HEK293T (cell line): ENCODE results near the gene TM4SF1.

Experiments used
- CTCF ChIA-PET: fragments of 350-600 bp; formaldehyde crosslinking; extraction: SDS; loops from one replicate; lab custom pipeline; 2021; ENCODE audit warnings: antibody characterized with exemption, inconsistent platforms; lab: Yijun Ruan, JAX
- POLR2A ChIA-PET: fragments of 350-600 bp; formaldehyde crosslinking; extraction: SDS; loops from one replicate; lab custom pipeline; 2020; ENCODE audit warnings: antibody characterized with exemption, inconsistent platforms; lab: Yijun Ruan, JAX
- DNase-seq: peaks from one replicate; pipeline ENCODE4 v3.0.0; 2012; ENCODE audit warnings: mixed read lengths; ENCODE audit errors: extremely low spot score
- ARNT ChIP-seq: fragments of 450-650 bp; IDR thresholded peaks from 2 replicates; pipeline ENCODE4 v1.6.1; 2017; ENCODE audit warnings: mild to moderate bottlenecking
- BHLHE40 ChIP-seq: fragments of 450-650 bp; IDR thresholded peaks from 2 replicates; pipeline ENCODE4 v1.6.1; 2016; ENCODE audit warnings: mild to moderate bottlenecking, moderate library complexity, borderline replicate concordance
- CTBP1 ChIP-seq: fragments of 450-650 bp; IDR thresholded peaks from 2 replicates; pipeline ENCODE4 v1.6.1; 2016; ENCODE audit warnings: borderline replicate concordance
- ELF4 ChIP-seq: fragments of 450-650 bp; IDR thresholded peaks from 2 replicates; pipeline ENCODE4 v1.6.1; 2017; ENCODE audit warnings: antibody characterized with exemption
- FOXA1 ChIP-seq: fragments of 450-650 bp; IDR thresholded peaks from 2 replicates; pipeline ENCODE4 v1.6.1; 2016; ENCODE audit warnings: mild to moderate bottlenecking
- FOXK2 ChIP-seq: fragments of 450-650 bp; IDR thresholded peaks from 2 replicates; pipeline ENCODE4 v1.6.1; 2016; ENCODE audit warnings: mild to moderate bottlenecking
- FOXM1 ChIP-seq: fragments of 450-650 bp; IDR thresholded peaks from 2 replicates; pipeline ENCODE4 v1.6.1; 2017; ENCODE audit warnings: mild to moderate bottlenecking, borderline replicate concordance
- HDGF ChIP-seq: fragments of 450-650 bp; IDR thresholded peaks from 2 replicates; pipeline ENCODE4 v1.6.1; 2017; ENCODE audit warnings: antibody characterized with exemption, borderline replicate concordance
- L3MBTL2 ChIP-seq: fragments of 450-650 bp; conservative IDR thresholded peaks from 2 replicates; pipeline ENCODE4 v1.6.1; 2016; ENCODE audit warnings: mild to moderate bottlenecking
- LEF1 ChIP-seq: fragments of 450-650 bp; IDR thresholded peaks from 2 replicates; pipeline ENCODE4 v1.6.1; 2017; ENCODE audit warnings: mild to moderate bottlenecking, borderline replicate concordance
- NFRKB ChIP-seq: fragments of 450-650 bp; IDR thresholded peaks from 2 replicates; pipeline ENCODE4 v1.6.1; 2016; ENCODE audit warnings: mild to moderate bottlenecking, moderate library complexity
- SP1 ChIP-seq: fragments of 450-650 bp; IDR thresholded peaks from 2 replicates; pipeline ENCODE4 v1.6.1; 2017
- SUZ12 ChIP-seq: fragments of 450-650 bp; IDR thresholded peaks from 2 replicates; pipeline ENCODE4 v1.6.1; 2016; ENCODE audit warnings: mild to moderate bottlenecking
- TARDBP ChIP-seq: fragments of 450-650 bp; IDR thresholded peaks from 2 replicates; pipeline ENCODE4 v1.6.1; 2016
- ZNF384 ChIP-seq: fragments of 450-650 bp; IDR thresholded peaks from 2 replicates; pipeline ENCODE4 v1.6.1; 2016
- TF ChIP-seq, protein P1 (sequence below): fragments of 450-650 bp; IDR thresholded peaks from 2 replicates; pipeline ENCODE4 v1.6.1; 2016

Gene TM4SF1

DNA sequence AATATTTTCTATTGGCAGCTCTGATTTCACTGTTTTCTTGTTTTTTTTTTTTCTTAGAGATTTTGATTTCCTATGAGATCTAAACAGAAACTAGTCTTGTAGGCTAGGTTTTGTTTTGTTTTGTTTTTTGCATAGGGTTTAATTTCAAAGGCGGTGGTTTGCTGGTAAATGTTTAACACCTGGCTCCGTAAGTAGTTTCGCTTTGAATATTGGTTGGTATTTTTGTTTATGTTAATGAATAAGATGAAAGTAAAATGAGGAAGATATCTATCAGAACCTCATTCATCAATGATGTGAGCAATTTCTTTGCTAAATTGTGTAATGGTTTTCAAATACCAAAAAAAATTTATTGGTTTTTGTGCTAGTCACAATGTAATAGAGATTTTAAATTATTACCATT, 39.7 kb upstream of the TM4SF1 start:
- ChIA-PET CTCF (no interaction called here), POLR2A (no interaction called here)
- TF ChIP-seq HDGF (no peak), L3MBTL2 (no peak), SP1 (no peak)
- no peak for DNase-seq

DNA sequence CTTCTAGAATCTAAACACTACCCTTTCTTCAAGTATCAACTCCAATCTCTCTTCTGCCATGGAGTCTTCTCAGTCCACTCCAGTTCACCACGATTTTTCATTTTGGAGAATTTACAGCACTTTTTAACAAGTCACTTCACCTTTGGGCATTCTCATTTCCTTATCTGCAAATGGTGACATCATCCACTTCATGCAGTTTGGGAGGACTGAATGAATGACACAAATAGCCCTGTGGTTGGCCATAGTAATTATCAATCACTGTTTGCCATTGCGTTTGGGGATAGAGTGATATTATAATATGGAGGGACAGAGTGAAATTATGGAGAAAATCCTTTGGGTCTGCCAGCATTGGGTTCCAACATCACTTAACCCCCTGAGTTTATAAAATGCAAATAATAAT, 38.0 kb upstream of the TM4SF1 start:
- ChIA-PET CTCF (no interaction called here), POLR2A (no interaction called here)
- no peak for TF ChIP-seq FOXK2
- no peak for TF ChIP-seq SP1
- TF ChIP-seq FOXA1, result no peak
- no peak for TF ChIP-seq FOXM1
- no peak for TF ChIP-seq ZNF384
- no peak for TF ChIP-seq NFRKB
- TF ChIP-seq BHLHE40, result no peak
- TF ChIP-seq TARDBP, result no peak
- TF ChIP-seq SUZ12, result no peak
- TF ChIP-seq HDGF, result no peak
- no peak for DNase-seq

DNA sequence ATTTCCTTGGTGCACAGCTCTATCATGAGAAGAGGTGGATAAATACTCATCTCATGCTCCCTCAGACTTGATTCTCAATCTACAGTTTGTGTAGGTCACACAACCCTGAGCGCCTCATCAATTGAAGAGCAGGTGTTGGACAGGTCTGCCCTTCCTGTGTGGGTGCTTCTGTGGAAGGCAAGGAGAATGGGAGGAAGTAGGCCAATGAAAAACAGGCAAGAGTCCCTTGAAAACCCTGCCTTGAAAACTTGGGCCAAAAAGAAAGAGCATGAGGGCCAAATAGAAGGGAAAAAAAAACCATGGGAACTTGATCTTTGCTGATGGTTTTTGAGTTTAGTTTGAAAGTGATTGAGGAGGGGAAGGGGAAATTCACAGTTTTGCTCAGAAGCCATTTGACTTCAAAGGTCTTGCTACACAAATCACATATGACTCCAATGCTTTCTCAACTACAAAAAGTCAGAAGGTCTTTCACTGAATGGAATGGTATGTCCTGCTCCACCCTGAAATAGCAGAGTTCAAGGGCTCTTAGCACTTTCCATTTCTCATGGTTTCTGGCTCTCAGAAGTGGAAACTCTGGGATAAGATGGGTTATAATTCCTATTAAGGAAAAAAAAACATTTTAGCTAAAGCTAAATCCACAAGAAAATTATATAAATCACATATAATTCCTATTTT, 37.2 kb upstream of the TM4SF1 start:
- ChIA-PET POLR2A (no interaction called here), CTCF (no interaction called here)
- no peak for TF ChIP-seq TARDBP
- TF ChIP-seq NFRKB, result no peak
- TF ChIP-seq, protein P1, sequence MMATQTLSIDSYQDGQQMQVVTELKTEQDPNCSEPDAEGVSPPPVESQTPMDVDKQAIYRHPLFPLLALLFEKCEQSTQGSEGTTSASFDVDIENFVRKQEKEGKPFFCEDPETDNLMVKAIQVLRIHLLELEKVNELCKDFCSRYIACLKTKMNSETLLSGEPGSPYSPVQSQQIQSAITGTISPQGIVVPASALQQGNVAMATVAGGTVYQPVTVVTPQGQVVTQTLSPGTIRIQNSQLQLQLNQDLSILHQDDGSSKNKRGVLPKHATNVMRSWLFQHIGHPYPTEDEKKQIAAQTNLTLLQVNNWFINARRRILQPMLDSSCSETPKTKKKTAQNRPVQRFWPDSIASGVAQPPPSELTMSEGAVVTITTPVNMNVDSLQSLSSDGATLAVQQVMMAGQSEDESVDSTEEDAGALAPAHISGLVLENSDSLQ, result no peak
- no peak for TF ChIP-seq FOXM1
- TF ChIP-seq HDGF, result no peak
- no peak for TF ChIP-seq ZNF384
- TF ChIP-seq ARNT, result no peak
- no peak for TF ChIP-seq SP1
- no peak for TF ChIP-seq SUZ12
- no peak for TF ChIP-seq CTBP1
- no peak for TF ChIP-seq L3MBTL2
- DNase-seq, result no peak

DNA sequence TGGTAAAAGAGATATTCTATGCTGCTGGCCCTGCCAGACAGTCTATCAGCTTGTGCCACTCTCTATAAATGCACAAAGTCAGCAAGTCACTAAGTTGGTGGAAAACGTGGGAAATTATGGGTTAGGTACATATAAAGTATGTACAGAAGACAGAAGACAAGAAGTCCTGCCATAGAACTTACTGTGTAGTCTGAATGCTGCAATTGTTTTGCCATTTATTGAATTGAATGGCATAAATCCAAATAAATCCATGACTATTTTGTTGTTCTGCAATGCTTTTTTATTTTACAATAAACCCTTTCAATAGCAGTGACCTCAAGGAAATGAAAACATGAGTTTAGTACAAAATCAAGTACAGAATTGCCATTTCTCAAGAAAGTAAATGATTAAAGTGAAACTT, 34.1 kb upstream of the TM4SF1 start:
- CTCF ChIA-PET, result interaction anchor here (0.7 kb wide), 1 partner anchor 12 kb away, joined by 3 read pairs; no protein-coding TSS in a partner anchor
- POLR2A ChIA-PET, result no interaction called here
- no peak for TF ChIP-seq SP1
- TF ChIP-seq TARDBP, result no peak
- TF ChIP-seq ELF4, result no peak
- no peak for TF ChIP-seq ARNT
- TF ChIP-seq FOXK2, result no peak
- no peak for TF ChIP-seq HDGF
- TF ChIP-seq FOXA1, result no peak
- TF ChIP-seq, protein P1, result no peak
- no peak for TF ChIP-seq L3MBTL2
- no peak for TF ChIP-seq CTBP1
- no peak for TF ChIP-seq SUZ12
- no peak for TF ChIP-seq LEF1
- no peak for TF ChIP-seq ZNF384
- TF ChIP-seq NFRKB, result no peak
- no peak for TF ChIP-seq BHLHE40
- no peak for TF ChIP-seq FOXM1

GRCh38 chr3:149409351-149409750, 31.9 kb upstream of the TM4SF1 start:
- ChIA-PET CTCF (interaction anchor here (0.6 kb wide), 1 partner anchor 86 kb away, joined by 3 read pairs; no protein-coding TSS in a partner anchor), POLR2A (no interaction called here)
- no peak for DNase-seq
- TF ChIP-seq LEF1 (no peak), ELF4 (no peak), NFRKB (no peak), ARNT (no peak), BHLHE40 (no peak), L3MBTL2 (no peak), CTBP1 (no peak), FOXA1 (no peak), SUZ12 (no peak), FOXK2 (no peak), ZNF384 (no peak)

More for the DNA sequence above, 34.1 kb upstream of the TM4SF1 start:
- no peak for DNase-seq

GRCh38 chr3:149407898-149408297, 30.4 kb upstream of the TM4SF1 start:
- DNase-seq, result no peak
- POLR2A ChIA-PET, result no interaction called here
- TF ChIP-seq ZNF384 (no peak), TARDBP (no peak), CTBP1 (no peak), NFRKB (no peak), ARNT (no peak), ELF4 (no peak), LEF1 (no peak), FOXK2 (no peak), BHLHE40 (no peak), FOXM1 (no peak), FOXA1 (no peak), SUZ12 (no peak), HDGF (no peak), L3MBTL2 (no peak), SP1 (no peak)
- TF ChIP-seq, protein P1, result no peak
- CTCF ChIA-PET, result interaction anchor here (0.6 kb wide), 1 partner anchor 528 kb away, joined by 3 read pairs; no protein-coding TSS in a partner anchor
